Liver (tissue), 9 donors: ENCODE measurements around the gene HOXD9. TPM values are rescaled to one million over a fixed set of nuclear protein-coding genes. Genes with fewer than 3 reads are reported as not detected.

Experiments used
- DNase-seq: peaks from one replicate; pipeline ENCODE4 v3.0.0-alpha.2; 2017; ENCODE audit warnings: low spot score
- H3K27ac ChIP-seq, 2 donors: one replicate each; pipeline ENCODE4 v1.7.0; 2013; ENCODE audit warnings: inconsistent platforms in 2 of 2, low read length in 2 of 2, control low read depth in 1 of 2, low read depth in 1 of 2, mild to moderate bottlenecking in 1 of 2
- H3K27me3 ChIP-seq, 4 donors: one replicate each; pipeline versions ENCODE4 v1.6.1 to v1.7.0; 2013; ENCODE audit warnings: low read length in 3 of 4, inconsistent platforms in 1 of 4, mild to moderate bottlenecking in 1 of 4, moderate library complexity in 1 of 4; ENCODE audit not compliant: control insufficient read depth in 4 of 4, insufficient read depth in 4 of 4
- H3K36me3 ChIP-seq, 4 donors: one replicate each; pipeline versions ENCODE4 v1.6.1 to v1.7.0; 2013; ENCODE audit warnings: low read length in 3 of 4, mild to moderate bottlenecking in 3 of 4, low read depth in 1 of 4, moderate library complexity in 1 of 4; ENCODE audit not compliant: control insufficient read depth in 4 of 4, insufficient read depth in 3 of 4
- H3K4me1 ChIP-seq, 4 donors: one replicate each; pipeline versions ENCODE4 v1.6.1 to v1.7.0; 2013; ENCODE audit warnings: low read length in 3 of 4, mild to moderate bottlenecking in 3 of 4, moderate library complexity in 1 of 4; ENCODE audit not compliant: control insufficient read depth in 4 of 4, insufficient read depth in 4 of 4
- H3K4me3 ChIP-seq, 3 donors: one replicate each; pipeline versions ENCODE4 v1.6.1 to v1.7.0; 2013; ENCODE audit warnings: low read length in 3 of 3, control low read depth in 1 of 3, low read depth in 1 of 3, mild to moderate bottlenecking in 1 of 3
- H3K9ac ChIP-seq, 2 donors: one replicate each; pipeline ENCODE4 v1.7.0; 2013; ENCODE audit warnings: low read length in 2 of 2, mild to moderate bottlenecking in 2 of 2, moderate library complexity in 2 of 2, control low read depth in 1 of 2, low read depth in 1 of 2
- H3K9me3 ChIP-seq, 4 donors: one replicate each; pipeline versions ENCODE4 v1.6.1 to v1.7.0; 2013; ENCODE audit warnings: low read length in 3 of 4; ENCODE audit not compliant: control insufficient read depth in 4 of 4
- EGR1 ChIP-seq, 2 donors: IDR thresholded peaks; 2 replicates each; pipeline ENCODE4 v1.6.1; 2016 to 2018; ENCODE audit warnings: antibody characterized with exemption in 2 of 2, low read depth in 2 of 2
- FOXA1 ChIP-seq: IDR thresholded peaks from 2 replicates; pipeline ENCODE4 v1.6.1; 2016; ENCODE audit warnings: antibody characterized with exemption
- FOXA2 ChIP-seq: IDR thresholded peaks from 2 replicates; pipeline ENCODE4 v1.6.1; 2016; ENCODE audit warnings: antibody characterized with exemption
- GABPA ChIP-seq, 2 donors: IDR thresholded peaks in 1 of 2; conservative IDR thresholded peaks in 1 of 2; 2 replicates each; pipeline ENCODE4 v1.6.1; 2016; ENCODE audit warnings: antibody characterized with exemption in 2 of 2, mild to moderate bottlenecking in 1 of 2, moderate library complexity in 1 of 2
- HNF4G ChIP-seq: IDR thresholded peaks from 2 replicates; pipeline ENCODE4 v1.6.1; 2016; ENCODE audit warnings: antibody characterized with exemption
- JUND ChIP-seq, 2 donors: IDR thresholded peaks; 2 replicates each; pipeline ENCODE4 v1.6.1; 2016; ENCODE audit warnings: antibody characterized with exemption in 2 of 2
- NR2F2 ChIP-seq: IDR thresholded peaks from 2 replicates; pipeline ENCODE4 v1.6.1; 2016; ENCODE audit warnings: antibody characterized with exemption
- RAD21 ChIP-seq, 2 donors: IDR thresholded peaks; 2 replicates each; pipeline ENCODE4 v1.6.1; 2016; ENCODE audit warnings: antibody characterized with exemption in 2 of 2, mild to moderate bottlenecking in 2 of 2
- RXRA ChIP-seq, 2 donors: IDR thresholded peaks; 2 replicates each; pipeline ENCODE4 v1.6.1; 2017 to 2018; ENCODE audit warnings: antibody characterized with exemption in 2 of 2, mild to moderate bottlenecking in 1 of 2
- SP1 ChIP-seq: IDR thresholded peaks from 2 replicates; pipeline ENCODE4 v1.6.1; 2018; ENCODE audit warnings: antibody characterized with exemption, mild to moderate bottlenecking
- TAF1 ChIP-seq: conservative IDR thresholded peaks from 2 replicates; pipeline ENCODE4 v1.6.1; 2016; ENCODE audit warnings: antibody characterized with exemption, mild to moderate bottlenecking
- YY1 ChIP-seq: IDR thresholded peaks from 2 replicates; pipeline ENCODE4 v1.6.1; 2016; ENCODE audit warnings: antibody characterized with exemption, mild to moderate bottlenecking
- WGBS: extraction: QIAGEN DNeasy Blood & Tissue Kit; methylation state at CpG from one replicate; pipeline ENCODE4 v1.1.7; 2013; 5-methylcytosine and 5-hydroxymethylcytosine counted together
- polyA plus RNA-seq, 2 donors: library from polyadenylated mRNA; stranded (reverse) in 1 of 2; unstranded in 1 of 2; fragments of 200-250 nt in 1 of 2; fragments of >200 nt in 1 of 2; fragmentation: Nextera tagmentation in 1 of 2; extraction: Ambion mirVana in 1 of 2; gene quantifications; one replicate each; pipeline versions ENCODE4 v1.2.1 to v1.2.3, GENCODE V29; 2013 to 2015
- total RNA-seq, 2 donors: library from RNA; depleted of rRNA; stranded (reverse); fragments of >200 nt; gene quantifications; one replicate each; pipeline ENCODE4 v1.2.3, GENCODE V29; 2014
- TF ChIP-seq, protein P1 (sequence below): IDR thresholded peaks from 2 replicates; pipeline ENCODE4 v1.6.1; 2016; ENCODE audit warnings: antibody characterized with exemption
- TF ChIP-seq, protein P2 (sequence below): IDR thresholded peaks from 2 replicates; pipeline ENCODE4 v1.6.1; 2016; ENCODE audit warnings: antibody characterized with exemption
- TF ChIP-seq, protein P3 (sequence below): IDR thresholded peaks from 2 replicates; pipeline ENCODE4 v1.6.1; 2016; ENCODE audit warnings: antibody characterized with exemption
- TF ChIP-seq, protein P4 (sequence below): IDR thresholded peaks from 2 replicates; pipeline ENCODE4 v1.6.1; 2016; ENCODE audit warnings: antibody characterized with exemption, mild to moderate bottlenecking
- donor health status: healthy.
- donor health status: healthy.
- donor health status: healthy.
- donor health status: healthy.
- donor health status: healthy.

The HOXD9 gene
- total and polyA plus RNA-seq, 4 donors: 0.07 TPM; not detected in 3

DNA sequence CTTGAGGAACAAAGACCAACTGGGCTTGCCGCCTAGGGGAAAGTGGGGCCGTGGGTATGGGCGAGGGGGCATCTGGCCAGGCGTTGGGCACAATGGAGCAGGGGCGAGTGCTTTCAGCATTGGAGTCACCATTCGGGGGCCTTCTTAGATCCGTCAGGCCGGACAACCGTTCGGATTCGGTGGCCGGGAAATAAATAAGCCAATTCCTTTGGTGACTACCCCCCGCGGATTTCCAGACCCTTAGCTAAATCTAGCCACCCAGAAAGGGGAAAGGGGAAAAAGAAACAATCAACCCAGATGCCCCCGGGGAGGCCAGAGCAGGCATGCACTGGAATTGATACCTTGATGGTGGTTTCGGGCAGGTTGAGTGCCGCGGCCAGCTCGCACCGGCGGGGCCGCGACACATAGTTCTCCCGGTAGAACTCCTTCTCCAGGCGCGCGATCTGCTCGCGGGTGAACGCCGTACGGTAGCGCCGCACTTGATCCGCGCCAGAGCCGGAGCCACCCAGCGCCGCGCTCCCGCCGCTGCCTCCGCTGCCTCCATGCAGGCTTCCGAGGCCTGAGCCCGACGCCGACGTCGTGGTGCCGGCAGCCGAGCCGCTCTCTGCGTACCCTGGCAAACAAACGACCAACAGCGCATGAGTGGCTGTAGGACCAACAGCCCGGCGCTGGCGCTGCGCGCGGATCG is 40.5 kb upstream of the HOXD9 start:
- peak; percentile 34 for DNase-seq
- H3K27me3 ChIP-seq: peaks cover 12 to 77% (median 37%) of the 10 kb centered on the region in 4 donors
- no peak overlapping the region for H3K4me3 ChIP-seq
- TF ChIP-seq GABPA (IDR thresholded peaks at IDR 0.05 in 1 of 2, conservative IDR thresholded peaks at IDR 0.05 in 1 of 2) (no peak), NR2F2 (no peak), SP1 (no peak), EGR1 (IDR thresholded peaks at IDR 0.05; ENCODE audit: low read depth in 2 of 2) (no peak), RXRA (IDR thresholded peaks at IDR 0.05) (no peak), FOXA2 (no peak), TAF1 (no peak), HNF4G (no peak), YY1 (no peak), JUND (IDR thresholded peaks at IDR 0.05) (no peak), RAD21 (IDR thresholded peaks at IDR 0.05) (no peak)
- TF ChIP-seq, protein P1, sequence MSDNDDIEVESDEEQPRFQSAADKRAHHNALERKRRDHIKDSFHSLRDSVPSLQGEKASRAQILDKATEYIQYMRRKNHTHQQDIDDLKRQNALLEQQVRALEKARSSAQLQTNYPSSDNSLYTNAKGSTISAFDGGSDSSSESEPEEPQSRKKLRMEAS: no peak
- TF ChIP-seq, protein P2, sequence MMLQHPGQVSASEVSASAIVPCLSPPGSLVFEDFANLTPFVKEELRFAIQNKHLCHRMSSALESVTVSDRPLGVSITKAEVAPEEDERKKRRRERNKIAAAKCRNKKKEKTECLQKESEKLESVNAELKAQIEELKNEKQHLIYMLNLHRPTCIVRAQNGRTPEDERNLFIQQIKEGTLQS: no peak
- TF ChIP-seq, protein P3, sequence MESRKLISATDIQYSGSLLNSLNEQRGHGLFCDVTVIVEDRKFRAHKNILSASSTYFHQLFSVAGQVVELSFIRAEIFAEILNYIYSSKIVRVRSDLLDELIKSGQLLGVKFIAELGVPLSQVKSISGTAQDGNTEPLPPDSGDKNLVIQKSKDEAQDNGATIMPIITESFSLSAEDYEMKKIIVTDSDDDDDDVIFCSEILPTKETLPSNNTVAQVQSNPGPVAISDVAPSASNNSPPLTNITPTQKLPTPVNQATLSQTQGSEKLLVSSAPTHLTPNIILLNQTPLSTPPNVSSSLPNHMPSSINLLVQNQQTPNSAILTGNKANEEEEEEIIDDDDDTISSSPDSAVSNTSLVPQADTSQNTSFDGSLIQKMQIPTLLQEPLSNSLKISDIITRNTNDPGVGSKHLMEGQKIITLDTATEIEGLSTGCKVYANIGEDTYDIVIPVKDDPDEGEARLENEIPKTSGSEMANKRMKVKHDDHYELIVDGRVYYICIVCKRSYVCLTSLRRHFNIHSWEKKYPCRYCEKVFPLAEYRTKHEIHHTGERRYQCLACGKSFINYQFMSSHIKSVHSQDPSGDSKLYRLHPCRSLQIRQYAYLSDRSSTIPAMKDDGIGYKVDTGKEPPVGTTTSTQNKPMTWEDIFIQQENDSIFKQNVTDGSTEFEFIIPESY: no peak
- TF ChIP-seq, protein P4, sequence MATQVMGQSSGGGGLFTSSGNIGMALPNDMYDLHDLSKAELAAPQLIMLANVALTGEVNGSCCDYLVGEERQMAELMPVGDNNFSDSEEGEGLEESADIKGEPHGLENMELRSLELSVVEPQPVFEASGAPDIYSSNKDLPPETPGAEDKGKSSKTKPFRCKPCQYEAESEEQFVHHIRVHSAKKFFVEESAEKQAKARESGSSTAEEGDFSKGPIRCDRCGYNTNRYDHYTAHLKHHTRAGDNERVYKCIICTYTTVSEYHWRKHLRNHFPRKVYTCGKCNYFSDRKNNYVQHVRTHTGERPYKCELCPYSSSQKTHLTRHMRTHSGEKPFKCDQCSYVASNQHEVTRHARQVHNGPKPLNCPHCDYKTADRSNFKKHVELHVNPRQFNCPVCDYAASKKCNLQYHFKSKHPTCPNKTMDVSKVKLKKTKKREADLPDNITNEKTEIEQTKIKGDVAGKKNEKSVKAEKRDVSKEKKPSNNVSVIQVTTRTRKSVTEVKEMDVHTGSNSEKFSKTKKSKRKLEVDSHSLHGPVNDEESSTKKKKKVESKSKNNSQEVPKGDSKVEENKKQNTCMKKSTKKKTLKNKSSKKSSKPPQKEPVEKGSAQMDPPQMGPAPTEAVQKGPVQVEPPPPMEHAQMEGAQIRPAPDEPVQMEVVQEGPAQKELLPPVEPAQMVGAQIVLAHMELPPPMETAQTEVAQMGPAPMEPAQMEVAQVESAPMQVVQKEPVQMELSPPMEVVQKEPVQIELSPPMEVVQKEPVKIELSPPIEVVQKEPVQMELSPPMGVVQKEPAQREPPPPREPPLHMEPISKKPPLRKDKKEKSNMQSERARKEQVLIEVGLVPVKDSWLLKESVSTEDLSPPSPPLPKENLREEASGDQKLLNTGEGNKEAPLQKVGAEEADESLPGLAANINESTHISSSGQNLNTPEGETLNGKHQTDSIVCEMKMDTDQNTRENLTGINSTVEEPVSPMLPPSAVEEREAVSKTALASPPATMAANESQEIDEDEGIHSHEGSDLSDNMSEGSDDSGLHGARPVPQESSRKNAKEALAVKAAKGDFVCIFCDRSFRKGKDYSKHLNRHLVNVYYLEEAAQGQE: no peak
- H3K27ac ChIP-seq: no peak overlapping the region
- H3K9ac ChIP-seq: no peak overlapping the region
- H3K9me3 ChIP-seq: peaks cover 0 to 29% (median 5%) of the 10 kb centered on the region in 4 donors
- 8% methylated on average over 62 of the region's 62 CpGs for WGBS
- H3K36me3 ChIP-seq: no peaks in the 10 kb centered on the region
- peaks cover 4 to 25% (median 11%) of the 10 kb centered on the region in 4 donors for H3K4me1 ChIP-seq

DNA sequence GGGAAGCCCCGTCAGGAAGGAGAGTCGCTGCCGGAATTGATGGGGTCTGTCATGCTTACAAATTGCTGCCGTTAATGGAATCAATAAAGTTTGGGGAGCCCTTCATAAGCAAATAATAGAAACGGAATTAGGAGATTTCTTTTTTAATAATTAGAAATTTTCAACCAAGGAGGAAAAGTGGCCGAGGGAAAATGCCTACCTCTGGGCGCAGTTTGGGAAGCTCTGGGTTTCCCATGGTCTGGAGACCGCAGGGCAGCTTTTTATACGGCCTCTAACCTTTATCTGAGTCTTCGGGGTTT is 40.0 kb upstream of the HOXD9 start:
- no peak for DNase-seq
- H3K36me3 ChIP-seq: no peaks in the 10 kb centered on the region
- 8% methylated on average over 10 of the region's 10 CpGs for WGBS

More for the DNA sequence above, 40.0 kb upstream of the HOXD9 start:
- H3K27ac ChIP-seq: no peak overlapping the region
- peaks cover 4 to 25% (median 11%) of the 10 kb centered on the region in 4 donors for H3K4me1 ChIP-seq
- H3K27me3 ChIP-seq: peaks cover 12 to 78% (median 36%) of the 10 kb centered on the region in 4 donors
- no peak overlapping the region for H3K9ac ChIP-seq
- no peak for TF ChIP-seq FOXA1
- peaks cover 0 to 29% (median 5%) of the 10 kb centered on the region in 4 donors for H3K9me3 ChIP-seq
- no peak overlapping the region for H3K4me3 ChIP-seq
